Heart right ventricle (tissue), 16 donors: ENCODE results near the gene PANX2. TPM values are rescaled to one million over a fixed set of nuclear protein-coding genes. Genes with fewer than 3 reads are reported as not detected.

ENCODE experiments used
- ATAC-seq, 8 donors: fragments of 200-7000 bp; cut with Tn5 transposase; one replicate each; pipeline ENCODE4 v1.9.1; 2020; ENCODE audit warnings: mild to moderate bottlenecking in 8 of 8, moderate library complexity in 8 of 8, moderate number of reproducible peaks in 1 of 8
- DNase-seq, 2 donors: peaks; one replicate each; pipeline ENCODE4 v3.0.0-alpha.2; 2020
- H3K27ac ChIP-seq, 10 donors: fragments of 200-600 bp; sonication (generic) in 2 of 10; one replicate each; pipeline versions ENCODE4 v1.5.0 to v1.8.0; 2020 to 2022; ENCODE audit warnings: mild to moderate bottlenecking in 3 of 10
- H3K27me3 ChIP-seq, 7 donors: fragments of 200-600 bp; one replicate each; pipeline ENCODE4 v1.8.0; 2021 to 2022; ENCODE audit warnings: mild to moderate bottlenecking in 2 of 7
- H3K36me3 ChIP-seq, 9 donors: fragments of 200-600 bp; sonication (generic) in 1 of 9; one replicate each; pipeline versions ENCODE4 v1.5.0 to v1.8.0; 2020 to 2022; ENCODE audit warnings: mild to moderate bottlenecking in 2 of 9
- H3K4me1 ChIP-seq, 9 donors: fragments of 200-600 bp; sonication (generic) in 1 of 9; one replicate each; pipeline versions ENCODE4 v1.5.0 to v1.8.0; 2020 to 2022; ENCODE audit warnings: mild to moderate bottlenecking in 4 of 9
- H3K4me3 ChIP-seq, 10 donors: fragments of 200-600 bp; sonication (generic) in 2 of 10; one replicate each; pipeline versions ENCODE4 v1.5.0 to v1.8.0; 2020 to 2022; ENCODE audit warnings: mild to moderate bottlenecking in 7 of 10, moderate library complexity in 2 of 10
- H3K9me3 ChIP-seq, 11 donors: fragments of 200-600 bp in 10 of 11; sonication (generic) in 2 of 11; one replicate each; pipeline versions ENCODE4 v1.5.0 to v1.8.0; 2013 to 2022; ENCODE audit warnings: mild to moderate bottlenecking in 2 of 11, control low read depth in 1 of 11, moderate library complexity in 1 of 11
- CTCF ChIP-seq, 9 donors: fragments of 200-600 bp; sonication (generic) in 2 of 9; IDR thresholded peaks; one replicate each; pipeline versions ENCODE4 v1.5.0 to v1.8.0; 2021 to 2022; ENCODE audit warnings: antibody characterized with exemption in 9 of 9, mild to moderate bottlenecking in 5 of 9, moderate library complexity in 1 of 9
- WGBS, 2 donors: extraction: QIAGEN DNeasy Blood & Tissue Kit; methylation state at CpG; one replicate each; pipeline ENCODE4 v1.1.7; 2013; ENCODE audit warnings: inconsistent platforms in 1 of 2; 5-methylcytosine and 5-hydroxymethylcytosine counted together
- intact Hi-C, 10 donors: fragments of 100-400 bp; cut with DNase I; formaldehyde crosslinking; loops; one replicate each; pipeline versions ENCODE4 v1.11.1 to v1.14.2; 2022
- polyA plus RNA-seq, 2 donors: library from polyadenylated mRNA; stranded (reverse); fragments of 200-250 nt; gene quantifications; one replicate each; pipeline ENCODE4 v1.2.3, GENCODE V29; 2013
- total RNA-seq, 10 donors: library from RNA; stranded (reverse); fragmentation: NEBNext Ultra II Directional in 3 of 10; extraction: Animal tissue kit (Norgen Biotek cat#: 25700) in 3 of 10; gene quantifications; one replicate each; pipeline versions ENCODE4 v1.2.1 to v1.2.4, GENCODE V29; 2021 to 2023
- donor health status: Arrhythmogenic right ventricular cardiomyopathy.
- donor health status: ischemic (EF 13 %, LVEDD 7.1; RV severe dilation, severe dysfunction).
- donor health status: healthy with polysubstance abuse.
- donor health status: DM: no; HTN: yes; CAD: no.
- donor health status: DM: no; HTN: no; CAD: no.
- donor health status: ischemic (EF 25% LVEDD 6.9; RV normal size, moderate dysfunction).
- donor health status: ischemic (EF 25% LVEDD 5.7; RV mildly dilated, moderate dysfunction).
- donor health status: healthy.
- donor health status: DM: yes; HTN: yes; CAD: no.
- donor health status: Ischemic cardiomyopathy.
- donor health status: ischemic (EF 35%, LVEDD 5.7; RV mildly dilated, moderate dysfunction).
- donor health status: nonischemic (EF 11% LVEDD 7.7; RV severe dilation, severe dysfunction).
- donor health status: DM: yes; HTN: yes; CAD: no.
- donor health status: PGD.
- donor health status: ischemic (EF 29% LVEDD 5.4; RV normal size, mild dysfunction).
- donor health status: nonischemic (EF 23%, LVEDD 6.1; RV moderate dilation, normal function).

Gene PANX2
- total and polyA plus RNA-seq, 12 donors, result 0.07 to 0.61 (median 0.21) TPM; not detected in 3

DNA sequence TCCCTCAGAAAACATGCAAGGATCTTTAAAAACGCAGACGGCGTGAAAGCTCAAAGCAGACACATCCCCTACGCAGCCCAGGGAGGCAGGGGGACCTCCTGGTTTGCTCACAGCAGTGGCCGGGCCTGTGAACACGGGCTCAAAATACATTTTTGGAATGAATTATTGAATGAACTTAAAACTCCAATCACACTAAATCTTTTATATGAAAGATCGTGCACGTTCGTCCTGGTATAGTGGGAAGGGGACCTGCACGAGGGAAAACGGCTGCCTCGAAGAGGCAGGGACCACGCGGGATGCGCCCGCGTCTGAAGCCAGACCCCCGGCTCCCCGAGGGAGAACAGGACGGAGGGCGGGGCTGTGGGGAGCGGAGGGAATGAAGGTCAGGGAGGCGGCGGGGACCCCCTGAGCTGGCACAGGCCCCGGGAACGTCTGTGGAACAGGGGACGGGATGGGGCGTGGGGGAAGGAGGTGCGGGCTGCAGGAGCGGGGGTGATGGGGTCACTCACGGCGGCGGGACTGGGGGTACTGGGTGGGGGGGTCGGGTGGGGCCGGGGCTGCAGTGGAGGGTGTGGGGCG is 1.3 kb upstream of the PANX2 start:
- no peak overlapping the region for H3K27ac ChIP-seq
- peaks cover 0 to 13% (median 6%) of the 10 kb centered on the region in 9 donors for H3K4me1 ChIP-seq
- ATAC-seq, result no peak
- peak overlapping the region in 7 of 10 donors; percentile 28 to 45 (median 40) for H3K4me3 ChIP-seq
- peaks cover 5 to 50% (median 40%) of the 10 kb centered on the region in 7 donors for H3K27me3 ChIP-seq
- WGBS, 2 donors, result 6 to 7% methylated on average over 33 to 36 of the region's 36 CpGs
- no peaks in the 10 kb centered on the region for H3K36me3 ChIP-seq
- TF ChIP-seq CTCF (IDR thresholded peaks at IDR 0.05), result no peak
- H3K9me3 ChIP-seq, result no peaks in the 10 kb centered on the region
- intact Hi-C loops, result no loop called here
- DNase-seq, result no peak

DNA sequence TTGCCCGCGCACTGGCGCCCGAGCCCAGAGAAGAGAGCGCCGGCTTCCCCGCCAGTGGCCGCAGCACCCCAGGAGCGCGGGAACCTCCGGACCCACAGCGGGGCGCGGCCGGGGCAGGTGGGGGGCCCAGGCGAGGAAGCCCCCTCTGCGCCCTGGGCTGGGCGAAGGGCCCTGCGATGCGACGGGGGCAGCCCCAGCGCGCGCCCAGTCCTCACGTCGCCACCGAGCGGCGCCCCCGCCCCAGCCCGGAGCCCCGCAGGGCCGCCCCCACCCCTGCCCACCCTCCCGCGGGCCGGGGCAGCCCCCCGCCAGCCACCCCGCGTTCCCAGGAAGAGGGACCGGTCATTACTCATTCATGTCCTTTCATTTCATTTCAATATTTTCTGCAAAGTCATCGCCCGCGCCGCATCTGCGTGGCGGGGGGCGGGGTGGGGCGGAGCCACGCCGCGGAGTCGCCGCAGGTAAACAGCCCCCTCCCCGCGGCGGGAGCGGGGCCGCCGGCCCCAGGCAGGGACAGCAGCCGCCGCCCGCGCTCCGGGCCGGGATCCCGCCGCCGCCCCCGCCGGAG is 673 bp upstream of the PANX2 start:
- Histone ChIP-seq H3K4me3 (peak overlapping the region in 9 of 10 donors; percentile 28 to 45 (median 40)), H3K27me3 (peaks cover 5 to 55% (median 45%) of the 10 kb centered on the region in 7 donors), H3K36me3 (no peaks in the 10 kb centered on the region), H3K27ac (no peak overlapping the region), H3K4me1 (peaks cover 0 to 13% (median 6%) of the 10 kb centered on the region in 9 donors), H3K9me3 (no peaks in the 10 kb centered on the region)
- 1% methylated on average over 33 to 69 of the region's 70 CpGs for WGBS, 2 donors
- DNase-seq, result no peak
- no peak for TF ChIP-seq CTCF (IDR thresholded peaks at IDR 0.05)
- no peak for ATAC-seq
- intact Hi-C loops, result no loop called here

DNA sequence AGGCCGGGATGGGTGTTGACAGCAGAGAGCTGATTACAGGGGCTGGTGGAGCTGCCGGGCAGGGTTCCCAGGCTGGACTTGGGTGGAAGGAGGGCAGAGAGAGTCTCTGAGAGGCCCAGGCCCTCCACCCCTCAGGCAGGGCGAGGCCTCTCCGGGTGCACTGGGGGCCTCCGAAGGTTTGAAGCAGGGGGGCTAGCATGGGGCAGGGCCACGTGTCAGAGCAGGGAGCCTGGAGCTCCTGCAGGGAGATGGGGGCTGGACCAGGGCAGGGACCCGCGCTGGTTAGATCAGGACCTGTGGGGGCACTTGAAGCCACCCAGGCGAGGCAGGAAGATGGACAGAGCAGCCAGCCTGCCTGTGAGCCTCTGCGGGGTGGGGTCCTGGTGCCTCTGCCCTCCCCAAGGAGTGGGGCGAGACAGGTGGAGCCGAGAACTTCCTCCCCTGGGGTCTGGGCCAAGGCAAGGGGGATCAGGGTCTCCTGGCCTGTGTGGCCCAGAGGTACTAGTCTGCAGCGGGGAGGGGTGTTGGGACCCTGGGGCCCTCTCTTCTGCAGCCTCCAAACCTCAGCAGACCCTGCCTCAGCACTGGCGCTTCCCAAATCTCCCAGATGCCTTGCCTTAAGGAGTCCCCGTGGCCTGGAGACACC is 911 bp downstream of the PANX2 start:
- DNase-seq (no peak), ATAC-seq (peak in 3 of 8 donors; percentile 32 to 48 (median 38))
- TF ChIP-seq CTCF (IDR thresholded peaks at IDR 0.05), result no peak
- Histone ChIP-seq H3K9me3 (no peaks in the 10 kb centered on the region), H3K4me3 (peak overlapping the region in 1 of 10 donors; percentile 45), H3K4me1 (peaks cover 0 to 13% (median 6%) of the 10 kb centered on the region in 9 donors), H3K36me3 (no peaks in the 10 kb centered on the region), H3K27ac (no peak overlapping the region), H3K27me3 (peaks cover 5 to 59% (median 52%) of the 10 kb centered on the region in 7 donors)
- intact Hi-C loops, result no loop called here
- WGBS, 2 donors, result 59 to 64% methylated on average over 13 to 15 of the region's 15 CpGs

- no peak overlapping the region for H3K27ac ChIP-seq
- H3K36me3 ChIP-seq, result no peaks in the 10 kb centered on the region
- intact Hi-C loops, result no loop called here
- H3K27me3 ChIP-seq, result peaks cover 5 to 64% (median 58%) of the 10 kb centered on the region in 7 donors
- no peak overlapping the region for H3K4me3 ChIP-seq
- H3K4me1 ChIP-seq, result peaks cover 0 to 13% (median 6%) of the 10 kb centered on the region in 9 donors
- no peak for DNase-seq
- H3K9me3 ChIP-seq, result no peaks in the 10 kb centered on the region
- TF ChIP-seq CTCF (IDR thresholded peaks at IDR 0.05), result no peak
- 69 to 75% methylated on average over 13 of the region's 13 CpGs for WGBS, 2 donors
- ATAC-seq, result no peak
Measured at GRCh38 chr22:50171965-50172421, 1.5 kb downstream of the PANX2 start.
